ES-I3 (cell line): ENCODE measurements around the gene EPHB6.

ENCODE experiments used
- H3K36me3 ChIP-seq: 2 replicates; pipeline ENCODE4 v1.6.1; 2013; ENCODE audit warnings: mild to moderate bottlenecking, low read length, control low read depth, moderate library complexity; ENCODE audit not compliant: insufficient read depth
- H3K4me1 ChIP-seq: 2 replicates; pipeline ENCODE4 v1.6.1; 2013; ENCODE audit warnings: mild to moderate bottlenecking, control low read depth, low read length; ENCODE audit not compliant: insufficient read depth
- H3K9ac ChIP-seq: 2 replicates; pipeline ENCODE4 v1.6.1; 2013; ENCODE audit warnings: low read depth, mild to moderate bottlenecking, low read length, moderate library complexity
- H3K9me3 ChIP-seq: 2 replicates; pipeline ENCODE4 v1.6.1; 2013; ENCODE audit warnings: mild to moderate bottlenecking, low read length, moderate library complexity; ENCODE audit not compliant: control insufficient read depth, insufficient read depth

The EPHB6 gene

DNA sequence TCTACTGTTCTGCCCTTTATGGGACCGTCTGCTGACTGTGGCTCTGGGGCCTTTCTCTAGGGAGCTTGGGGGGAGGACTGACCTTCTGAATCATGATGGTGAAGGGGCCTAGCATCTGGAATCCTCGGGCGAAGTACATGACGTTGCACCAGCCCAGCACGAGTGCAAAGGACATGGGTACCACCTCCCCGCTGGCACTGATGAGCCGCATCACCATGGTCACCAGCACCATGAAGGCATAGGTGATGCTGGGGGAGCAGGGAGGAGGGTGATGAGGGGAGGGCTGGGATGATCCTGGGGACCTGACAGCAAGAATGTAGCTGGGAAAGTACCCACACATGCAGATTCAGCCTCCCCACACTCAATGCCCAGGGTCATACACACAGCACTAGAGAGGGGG, 19.5 kb downstream of the EPHB6 start:
- Histone ChIP-seq H3K9me3 (no peaks in the 10 kb centered on the region; the same call in 1 of the 2 replicates), H3K36me3 (no peaks in the 10 kb centered on the region), H3K9ac (no peak overlapping the region), H3K4me1 (no peaks in the 10 kb centered on the region)

DNA sequence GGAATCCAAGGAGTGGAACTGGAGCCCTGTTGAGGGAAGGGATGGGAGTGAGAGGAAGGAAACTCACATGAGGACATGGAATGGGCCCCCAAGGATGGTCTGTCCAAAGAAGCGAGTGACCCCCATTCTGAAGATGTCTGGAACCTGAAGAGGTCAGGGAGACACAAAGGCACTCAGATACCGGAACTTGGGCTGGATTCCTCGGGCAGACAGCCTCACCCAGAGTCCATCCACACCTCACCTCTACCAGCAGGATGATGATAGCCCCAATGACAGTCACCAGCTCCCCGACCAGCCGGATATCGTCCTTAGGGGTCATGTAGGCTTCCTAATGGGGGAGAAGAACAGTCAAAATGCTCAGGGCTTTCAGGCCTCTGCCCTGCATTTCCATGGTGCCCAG, 20.0 kb downstream of the EPHB6 start:
- H3K9ac ChIP-seq, result no peak overlapping the region
- no peaks in the 10 kb centered on the region for H3K4me1 ChIP-seq
- no peaks in the 10 kb centered on the region; the same call in 1 of the 2 replicates for H3K9me3 ChIP-seq
- H3K36me3 ChIP-seq, result no peaks in the 10 kb centered on the region

DNA sequence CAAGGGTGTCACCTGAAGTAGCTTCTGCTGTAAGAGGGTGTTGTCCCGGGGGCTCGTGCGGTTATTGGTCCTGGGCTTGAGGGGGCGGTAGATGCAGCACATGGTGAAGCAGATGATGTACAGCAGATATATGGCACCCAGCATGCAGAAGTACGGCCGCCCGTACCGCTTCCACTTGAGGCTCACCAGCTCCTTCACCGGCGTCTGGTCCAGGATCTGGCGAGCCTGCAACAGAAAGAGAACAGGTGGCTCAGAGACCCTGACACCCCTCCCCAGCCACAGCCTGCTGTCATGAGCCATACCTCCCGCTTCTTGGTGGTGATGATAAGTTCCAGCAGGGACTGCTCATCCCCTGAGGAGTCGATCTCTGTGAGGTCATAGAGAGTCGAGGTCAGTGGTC, 20.6 kb downstream of the EPHB6 start:
- Histone ChIP-seq H3K36me3 (no peaks in the 10 kb centered on the region), H3K9ac (no peak overlapping the region), H3K9me3 (no peaks in the 10 kb centered on the region; the same call in 1 of the 2 replicates), H3K4me1 (no peaks in the 10 kb centered on the region)

DNA sequence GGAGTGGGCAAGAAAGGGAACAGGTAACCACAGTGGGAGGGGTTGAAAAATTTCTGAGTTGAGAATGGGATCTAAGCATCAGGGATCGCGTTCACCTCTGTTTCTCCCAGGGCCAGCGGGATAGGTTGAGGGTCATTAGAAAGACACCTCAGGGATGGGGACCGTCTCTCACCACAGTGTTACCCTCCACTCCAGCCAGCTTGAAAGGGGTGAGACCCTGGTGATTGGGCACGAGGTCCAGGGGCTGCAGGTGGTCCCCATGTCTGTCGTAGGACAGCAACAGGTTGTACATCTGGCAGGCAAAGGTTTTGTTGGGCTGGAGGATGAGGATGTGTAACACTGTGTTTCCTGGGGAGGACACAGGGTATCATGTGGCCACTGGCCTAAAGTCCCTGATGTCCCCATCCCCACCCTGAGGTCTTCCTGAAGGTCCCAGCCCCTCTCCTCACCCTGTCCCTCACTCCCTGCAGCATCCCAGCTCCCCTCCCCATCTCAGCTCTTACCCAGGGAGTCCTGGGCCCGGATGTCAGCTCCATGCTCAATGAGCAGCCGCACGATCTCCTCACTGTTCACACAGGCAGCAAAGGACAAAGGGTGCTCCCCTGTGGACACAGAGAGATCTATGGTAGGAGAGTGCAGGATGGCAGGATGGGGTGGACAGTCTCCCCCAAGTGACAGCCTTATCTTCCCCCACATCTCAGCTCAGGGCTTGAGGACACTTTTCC, 21.5 kb downstream of the EPHB6 start:
- no peaks in the 10 kb centered on the region for H3K36me3 ChIP-seq
- no peaks in the 10 kb centered on the region; the same call in 1 of the 2 replicates for H3K9me3 ChIP-seq
- no peak overlapping the region for H3K9ac ChIP-seq
- no peaks in the 10 kb centered on the region for H3K4me1 ChIP-seq

DNA sequence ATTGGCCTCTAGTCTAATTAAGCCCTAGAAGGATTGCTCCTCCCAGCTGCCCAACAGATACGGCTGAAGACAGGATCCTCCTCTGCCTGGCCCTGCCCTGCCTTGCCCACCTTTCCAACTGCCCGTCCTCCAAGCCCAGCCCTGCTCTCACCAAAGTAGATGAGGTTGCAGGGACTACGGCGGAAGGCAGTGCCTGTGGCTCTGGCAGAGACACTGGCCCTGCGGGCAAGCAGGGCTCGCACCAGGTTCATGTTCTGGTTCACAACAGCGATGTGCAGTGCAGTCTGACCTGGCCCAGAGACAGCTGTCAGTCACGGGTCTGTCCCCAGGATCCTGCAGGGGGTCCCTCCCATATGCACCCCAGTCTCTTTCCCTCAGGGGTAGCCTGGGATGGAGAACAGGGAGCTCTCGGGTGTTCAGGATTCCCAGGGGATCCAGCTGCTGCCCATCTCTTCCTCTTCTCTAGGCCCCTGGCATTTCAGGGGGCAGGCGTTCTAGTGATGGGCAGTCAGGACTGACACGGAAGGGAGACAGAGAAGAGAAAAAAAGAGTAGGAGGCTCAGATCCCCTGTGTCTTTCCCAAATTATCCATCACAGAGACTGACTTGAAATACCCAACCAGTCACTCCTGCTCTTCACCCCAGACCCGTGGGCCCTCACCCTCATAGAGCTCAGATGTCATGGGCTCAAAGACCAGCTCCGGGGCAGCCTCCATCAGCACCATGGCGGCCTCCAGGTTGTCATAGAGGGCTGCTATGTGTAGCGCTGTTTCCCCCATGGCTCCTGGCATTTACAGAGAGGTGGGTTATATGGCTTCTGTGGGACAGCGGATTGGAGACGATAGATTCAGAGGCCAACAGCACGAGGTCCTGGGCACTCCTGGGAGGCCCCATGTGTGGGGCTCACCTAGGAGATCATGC, 22.4 kb downstream of the EPHB6 start:
- H3K36me3 ChIP-seq, result no peaks in the 10 kb centered on the region
- H3K9ac ChIP-seq, result no peak overlapping the region
- no peaks in the 10 kb centered on the region for H3K4me1 ChIP-seq
- no peaks in the 10 kb centered on the region; the same call in 1 of the 2 replicates for H3K9me3 ChIP-seq

DNA sequence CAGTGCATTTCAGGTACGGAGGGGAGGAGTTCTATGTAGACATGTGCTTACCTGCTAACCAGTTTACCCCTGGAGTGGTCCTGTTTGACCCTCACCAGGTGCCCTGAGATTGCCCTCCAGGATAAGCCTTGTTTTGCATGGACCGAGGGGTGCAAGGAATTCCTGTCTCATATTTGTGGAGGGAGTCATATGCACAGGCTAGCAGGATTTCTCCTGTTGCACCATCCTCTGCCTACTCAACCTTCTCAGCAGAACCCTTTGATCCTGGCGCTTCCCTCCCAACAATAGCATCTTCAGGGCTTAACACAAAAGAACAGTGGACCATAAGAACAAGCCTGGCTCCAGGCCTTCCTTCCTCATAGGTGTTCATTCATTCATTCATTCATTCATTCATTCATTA, 23.4 kb downstream of the EPHB6 start:
- H3K36me3 ChIP-seq, result no peaks in the 10 kb centered on the region
- no peak overlapping the region for H3K9ac ChIP-seq
- no peaks in the 10 kb centered on the region; the same call in 1 of the 2 replicates for H3K9me3 ChIP-seq
- H3K4me1 ChIP-seq, result no peaks in the 10 kb centered on the region

DNA sequence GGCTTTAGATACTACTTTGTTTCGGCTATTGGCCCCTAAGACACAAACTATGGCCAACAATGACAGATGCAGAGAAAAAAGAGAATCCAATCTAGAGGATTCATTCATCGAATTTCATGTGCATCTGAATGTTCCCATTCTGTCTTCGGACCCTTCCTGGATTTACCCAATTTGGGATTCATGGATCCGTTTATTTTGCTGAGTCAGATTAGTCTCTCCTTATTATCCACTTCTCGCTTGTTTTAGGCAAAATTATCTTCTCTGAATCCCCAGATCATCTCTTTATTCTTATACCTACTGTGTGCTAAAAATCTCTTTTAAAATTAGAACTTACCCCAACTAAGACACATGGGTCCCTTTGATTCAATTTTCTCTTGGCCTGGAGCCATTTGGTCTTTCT, 24.2 kb downstream of the EPHB6 start:
- Histone ChIP-seq H3K9ac (no peak overlapping the region), H3K36me3 (no peaks in the 10 kb centered on the region), H3K4me1 (no peaks in the 10 kb centered on the region), H3K9me3 (no peaks in the 10 kb centered on the region; the same call in 1 of the 2 replicates)

DNA sequence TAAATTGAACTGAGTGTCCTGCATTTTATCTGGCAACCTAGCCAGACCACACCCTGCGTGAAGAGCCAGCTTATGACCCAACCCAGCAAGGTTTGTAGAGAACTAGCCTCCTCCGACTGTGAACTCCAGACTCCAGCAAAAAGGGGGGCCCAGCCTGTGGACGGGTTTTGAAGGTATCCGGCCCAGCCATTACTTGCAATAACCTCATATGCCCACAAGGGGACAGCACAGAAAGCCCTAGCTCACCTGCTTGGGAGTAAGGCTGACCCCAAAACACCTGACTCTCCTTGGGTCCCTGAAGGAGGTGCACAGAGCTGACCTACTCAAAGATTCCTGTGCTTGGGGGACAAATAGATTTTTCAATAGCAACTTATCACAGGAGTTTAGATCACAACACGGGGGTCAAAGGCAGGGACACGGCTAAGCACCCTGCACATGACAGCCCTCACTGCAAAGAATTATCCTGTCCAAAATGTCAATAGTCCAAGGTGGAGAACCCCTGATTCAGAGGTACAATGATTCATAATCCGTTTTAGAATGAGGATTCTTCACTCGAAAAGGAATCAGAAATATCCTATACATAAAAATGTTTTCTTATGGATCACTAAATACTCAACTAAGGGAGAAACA, 26.1 kb downstream of the EPHB6 start:
- H3K36me3 ChIP-seq, result no peaks in the 10 kb centered on the region
- H3K9me3 ChIP-seq, result no peaks in the 10 kb centered on the region
- H3K9ac ChIP-seq, result no peak overlapping the region
- H3K4me1 ChIP-seq, result peaks cover 2% of the 10 kb centered on the region; the same call in 1 of the 2 replicates

DNA sequence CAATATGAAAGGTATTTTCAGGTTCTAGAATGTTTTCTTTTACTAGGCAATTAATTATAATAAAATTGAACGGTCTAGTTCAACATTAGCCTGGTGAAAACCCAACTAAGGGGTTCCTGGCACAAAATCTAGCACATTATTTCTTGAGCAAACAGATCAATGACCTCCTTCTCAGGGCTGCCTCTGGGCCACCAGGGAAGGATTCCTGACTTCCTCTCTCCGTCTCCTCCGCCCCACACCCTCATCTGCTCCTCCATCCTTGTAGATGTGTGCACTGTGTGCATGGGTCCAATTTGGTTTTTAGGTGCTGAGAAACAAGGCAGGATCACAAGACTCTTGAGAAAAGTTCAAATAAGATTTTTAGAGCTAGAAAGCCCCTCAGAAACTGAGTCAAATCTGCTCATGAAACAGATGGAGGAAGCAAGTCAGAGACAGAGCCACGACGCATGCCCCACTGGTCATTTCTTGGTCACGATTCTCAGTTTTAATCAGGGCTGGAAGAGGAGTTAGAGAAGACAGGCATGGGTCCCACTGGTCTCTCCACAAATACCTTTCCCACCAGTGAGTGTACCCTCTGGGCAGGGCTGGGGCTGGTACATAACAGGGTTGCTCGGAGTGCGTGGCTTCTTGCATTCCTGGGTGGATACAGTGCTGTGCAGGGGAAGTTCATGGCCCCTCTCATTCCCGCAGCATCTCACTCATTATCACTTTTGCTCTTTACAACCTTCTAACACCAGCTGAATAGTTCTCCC, 26.9 kb downstream of the EPHB6 start:
- Histone ChIP-seq H3K9ac (no peak overlapping the region), H3K36me3 (no peaks in the 10 kb centered on the region), H3K9me3 (no peaks in the 10 kb centered on the region), H3K4me1 (peaks cover 2% of the 10 kb centered on the region; the same call in 1 of the 2 replicates)

DNA sequence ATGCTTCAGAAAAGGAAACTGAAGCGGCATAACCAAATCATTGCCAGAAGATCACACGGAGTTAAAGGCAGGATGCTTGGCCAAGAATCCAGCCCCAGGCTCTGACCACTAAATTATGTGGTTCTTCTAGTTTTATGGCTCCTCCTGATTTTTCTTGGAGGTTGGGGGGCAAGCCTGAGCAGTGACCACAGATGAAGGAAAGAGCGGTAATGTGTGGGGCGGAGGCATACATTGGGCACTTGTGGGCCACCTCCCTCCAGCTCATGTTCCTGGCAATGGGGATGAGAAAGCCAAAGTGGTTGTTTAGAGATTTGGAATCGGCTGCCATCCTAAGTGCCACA, 27.4 kb downstream of the EPHB6 start:
- Histone ChIP-seq H3K4me1 (peaks cover 2% of the 10 kb centered on the region; the same call in 1 of the 2 replicates), H3K9me3 (no peaks in the 10 kb centered on the region), H3K9ac (no peak overlapping the region), H3K36me3 (no peaks in the 10 kb centered on the region)

DNA sequence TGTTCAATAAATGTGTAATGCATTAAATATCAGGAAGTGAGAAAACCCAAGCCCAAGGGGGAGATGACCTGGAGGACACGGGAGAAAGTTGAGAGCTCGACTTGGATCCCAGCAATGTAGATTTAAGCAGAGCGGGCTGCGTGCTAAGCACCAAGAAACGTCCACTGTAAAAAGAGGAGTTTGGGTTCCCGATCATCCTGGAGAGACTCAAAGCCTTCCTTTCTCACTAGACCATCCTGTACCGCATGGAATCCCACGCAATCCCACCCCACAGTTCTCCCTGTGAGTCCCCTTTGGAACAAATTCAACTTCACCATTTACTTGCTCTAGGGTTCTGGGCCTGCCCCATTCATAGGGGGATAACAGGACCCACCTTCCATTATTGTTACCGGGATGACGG, 28.3 kb downstream of the EPHB6 start:
- H3K36me3 ChIP-seq, result no peaks in the 10 kb centered on the region
- H3K4me1 ChIP-seq, result peaks cover 2% of the 10 kb centered on the region; the same call in 1 of the 2 replicates
- no peaks in the 10 kb centered on the region for H3K9me3 ChIP-seq
- H3K9ac ChIP-seq, result no peak overlapping the region

DNA sequence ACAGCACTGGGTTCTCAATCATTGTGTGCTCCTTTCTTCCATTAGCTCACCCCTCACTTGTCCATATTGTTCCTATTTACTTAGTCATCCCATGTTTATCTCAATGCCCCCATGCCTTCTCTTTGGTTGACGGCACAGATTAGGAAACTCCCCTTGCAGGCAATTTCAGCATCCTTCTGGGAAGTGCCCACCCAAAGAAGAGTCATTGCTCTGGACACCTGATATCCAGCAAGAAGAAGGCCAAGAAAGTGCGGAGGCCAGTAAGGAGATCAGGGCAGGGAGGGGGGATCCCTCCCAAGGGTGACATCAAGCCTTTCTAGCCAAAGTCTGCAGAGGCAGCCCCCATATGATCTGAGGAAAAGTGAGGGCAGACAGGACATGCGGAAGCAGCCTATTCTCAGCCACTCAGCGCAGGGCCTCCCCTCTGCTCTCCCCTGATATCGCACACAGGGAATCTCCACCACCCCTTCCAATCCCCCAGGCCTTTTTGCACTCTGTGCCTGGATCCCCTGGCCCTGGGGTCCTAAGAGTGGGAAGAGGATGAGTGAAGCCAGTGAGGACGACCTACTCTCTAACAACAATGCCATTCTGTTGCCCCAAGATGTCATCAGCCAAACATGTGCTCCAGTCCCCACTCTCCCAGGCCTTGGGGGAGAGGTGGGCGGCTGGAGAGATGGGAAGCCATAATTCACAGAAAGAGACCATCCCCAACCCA, 28.9 kb downstream of the EPHB6 start:
- no peak overlapping the region for H3K9ac ChIP-seq
- no peaks in the 10 kb centered on the region for H3K36me3 ChIP-seq
- H3K4me1 ChIP-seq, result peaks cover 2% of the 10 kb centered on the region; the same call in 1 of the 2 replicates
- H3K9me3 ChIP-seq, result no peaks in the 10 kb centered on the region

DNA sequence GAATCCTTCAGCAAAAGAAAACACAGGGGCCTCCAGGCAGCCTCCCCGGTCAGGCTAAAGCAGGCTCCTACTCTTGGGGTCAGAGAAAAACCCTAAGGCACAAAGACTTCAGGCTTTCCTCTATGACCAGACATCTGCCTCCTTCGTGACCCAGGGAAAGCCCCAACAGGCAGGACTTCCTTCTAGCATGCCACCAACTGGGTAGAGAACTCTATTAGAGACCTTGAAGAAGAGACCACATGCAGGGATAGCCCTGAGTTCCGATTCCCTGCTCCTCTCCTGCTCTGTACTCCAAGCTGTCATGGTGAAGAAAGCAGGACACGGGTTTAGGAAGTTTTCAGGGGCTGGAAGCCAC, 29.4 kb downstream of the EPHB6 start:
- H3K9me3 ChIP-seq, result no peaks in the 10 kb centered on the region
- H3K36me3 ChIP-seq, result no peaks in the 10 kb centered on the region
- peaks cover 2% of the 10 kb centered on the region; the same call in 1 of the 2 replicates for H3K4me1 ChIP-seq
- no peak overlapping the region for H3K9ac ChIP-seq
